NCI-H2171 treated with DMSO at 0.1 percent for 48 hours (cell line): ENCODE data around the gene IDE.
"Not testable (repeated sequence)": the region's sequence is repeated elsewhere in the genome, so short reads cannot be mapped to it uniquely, and the experiment has no call there.

Experiments
- DNase-seq: peaks from one replicate; lab custom pipeline; 2025; lab: John Stamatoyannopoulos, UW

Gene IDE

GRCh38 chr10:92490387-92490786 is 83.5 kb downstream of the IDE start:
- no peak for DNase-seq

DNA sequence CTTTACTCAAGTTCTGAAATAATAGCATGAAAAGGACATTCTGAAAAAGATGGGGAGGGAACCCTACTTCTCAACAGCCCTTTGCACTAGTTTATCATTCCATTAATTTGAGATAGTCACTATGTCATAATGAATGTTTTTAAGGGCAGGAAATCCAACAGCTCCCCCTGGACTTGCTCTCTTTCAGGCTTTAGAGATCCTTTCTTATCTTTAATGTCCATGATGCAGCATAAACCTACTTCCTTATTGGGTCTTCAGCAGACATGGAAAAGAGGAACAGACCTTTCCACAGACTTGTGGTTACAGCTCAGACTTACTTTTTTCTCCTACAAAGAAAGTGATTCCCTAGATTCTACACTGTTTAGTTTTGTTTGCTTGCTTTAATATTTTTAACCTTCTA is 87.3 kb downstream of the IDE start:
- no peak for DNase-seq

- no peak for DNase-seq
Observed at GRCh38 chr10:92483539-92483938, 90.4 kb downstream of the IDE start.

DNA sequence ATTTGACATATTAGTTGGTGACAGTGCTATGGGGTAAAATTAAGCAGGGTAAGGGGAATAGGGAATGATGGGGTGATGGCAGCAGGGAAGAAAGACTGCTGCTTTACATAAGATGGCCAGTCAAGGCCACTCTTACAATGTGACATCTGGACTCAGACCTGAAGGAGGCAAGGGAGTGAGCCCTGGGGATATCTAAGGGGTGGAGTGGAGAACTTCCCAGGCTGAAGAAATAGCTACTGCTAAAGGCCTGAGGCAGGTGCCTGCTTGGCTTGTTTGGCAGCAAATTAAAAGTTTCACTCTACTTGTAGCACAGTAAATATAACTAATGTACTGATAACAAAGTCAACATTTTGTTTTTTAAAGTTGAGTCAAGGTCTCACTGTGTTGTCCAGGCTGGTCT is 93.5 kb downstream of the IDE start:
- no peak for DNase-seq

DNA sequence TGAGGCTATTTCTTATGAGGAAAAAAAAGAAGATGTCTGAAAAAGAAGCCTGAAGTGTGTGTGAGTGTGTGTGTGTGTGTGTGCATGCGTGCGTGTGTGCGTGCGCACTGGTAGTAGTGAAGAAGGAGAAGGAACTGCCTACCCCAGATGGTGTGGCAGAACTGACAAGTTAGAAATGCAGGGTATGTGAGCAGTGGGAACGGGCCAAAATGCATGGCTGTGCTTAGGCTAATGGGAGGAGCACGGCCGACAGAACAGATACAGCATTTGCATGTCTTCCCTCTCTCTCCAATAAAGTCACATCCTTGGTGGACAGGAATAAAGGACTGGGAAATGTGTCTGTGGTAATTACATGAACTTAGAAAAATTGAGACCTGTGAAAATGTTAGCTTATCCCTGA is 94.3 kb downstream of the IDE start:
- DNase-seq, result no peak

- DNase-seq, result no peak
Observed at GRCh38 chr10:92478536-92478935, 95.4 kb downstream of the IDE start.

GRCh38 chr10:92475357-92475868 is 98.5 kb downstream of the IDE start:
- no peak for DNase-seq

DNA sequence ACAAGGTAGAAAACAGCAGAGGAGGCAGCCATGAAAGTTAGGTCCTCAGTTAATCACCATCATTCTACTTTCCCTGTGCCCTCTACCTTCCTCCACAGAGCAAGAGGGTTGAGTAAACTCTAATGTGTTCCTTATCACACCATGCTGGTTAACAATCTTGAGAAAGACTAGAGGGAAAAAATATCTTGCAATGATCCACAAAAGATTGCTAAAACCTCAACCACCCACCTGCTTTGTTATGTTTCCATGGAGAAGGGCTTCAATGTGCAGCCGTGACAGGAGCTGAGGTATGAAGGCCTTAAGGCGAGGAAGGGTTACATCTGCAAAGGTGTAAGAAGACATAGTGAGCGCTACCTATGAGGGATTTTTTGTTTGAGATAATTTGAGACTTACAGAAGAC is 103.9 kb downstream of the IDE start:
- DNase-seq, result no peak

- no peak for DNase-seq
Observed at GRCh38 chr10:92464364-92464763, 109.5 kb downstream of the IDE start.

DNA sequence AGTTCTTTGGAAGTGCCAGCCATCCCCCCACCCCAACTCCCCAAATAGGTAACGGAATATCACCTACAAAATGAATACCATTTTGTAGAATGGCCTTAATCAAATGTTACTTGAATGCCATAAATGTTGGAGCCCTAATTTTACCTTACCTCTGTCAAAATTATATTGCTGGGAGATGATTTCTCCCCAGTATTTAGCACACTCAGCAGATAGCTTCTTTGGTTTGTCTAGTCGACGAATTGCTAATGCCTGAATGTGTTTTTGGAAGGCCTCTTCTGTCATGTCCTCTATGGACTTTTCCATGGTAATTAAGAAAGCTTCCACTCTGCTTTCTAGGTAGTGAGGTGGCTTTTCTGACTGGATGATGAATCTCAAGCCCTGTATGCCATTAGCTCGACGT is 110.3 kb downstream of the IDE start:
- DNase-seq, result no peak

DNA sequence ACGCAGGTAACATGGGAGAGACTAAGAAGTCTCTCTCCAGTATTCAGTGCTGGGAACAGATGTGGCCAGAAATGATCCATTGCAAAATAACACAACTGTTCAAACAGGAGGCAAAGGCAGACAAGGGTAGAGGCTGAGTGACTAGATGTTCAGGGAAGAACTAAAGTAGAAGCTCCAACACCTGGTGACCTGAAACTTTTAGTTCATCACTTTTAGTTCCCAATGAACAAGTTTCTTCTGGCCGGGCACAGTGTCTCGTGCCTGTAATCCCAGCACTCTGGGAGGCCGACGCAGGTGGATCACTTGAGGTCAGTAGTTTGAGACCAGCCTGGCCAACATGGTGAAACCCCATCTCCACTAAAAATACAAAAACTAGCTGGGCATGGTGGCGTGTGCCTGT is 118.9 kb downstream of the IDE start:
- not testable (repeated sequence) for DNase-seq

- no peak for DNase-seq
Observed at GRCh38 chr10:92452313-92452712, 121.6 kb downstream of the IDE start.

- DNase-seq, result no peak
Observed at GRCh38 chr10:92451431-92451830, 122.5 kb downstream of the IDE start.

DNA sequence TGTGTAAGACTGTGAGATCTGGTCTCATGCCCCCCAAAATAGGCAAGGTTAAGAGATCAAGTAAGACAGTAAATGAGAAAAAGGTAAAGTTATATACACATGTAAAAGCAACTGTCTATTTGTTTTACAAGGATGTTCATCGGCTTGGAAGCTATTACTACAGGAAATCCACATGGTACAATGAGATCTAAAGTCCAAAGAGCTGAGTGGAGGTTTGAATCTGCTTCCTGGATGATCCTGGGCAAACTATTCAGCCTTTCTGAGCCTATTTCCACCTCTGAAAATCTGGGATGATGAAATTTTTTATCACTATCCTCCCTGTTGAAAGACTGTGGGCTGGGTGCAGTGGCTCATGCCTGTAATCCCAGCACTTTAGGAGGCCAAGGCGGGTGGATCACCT is 123.0 kb downstream of the IDE start:
- DNase-seq, result no peak

DNA sequence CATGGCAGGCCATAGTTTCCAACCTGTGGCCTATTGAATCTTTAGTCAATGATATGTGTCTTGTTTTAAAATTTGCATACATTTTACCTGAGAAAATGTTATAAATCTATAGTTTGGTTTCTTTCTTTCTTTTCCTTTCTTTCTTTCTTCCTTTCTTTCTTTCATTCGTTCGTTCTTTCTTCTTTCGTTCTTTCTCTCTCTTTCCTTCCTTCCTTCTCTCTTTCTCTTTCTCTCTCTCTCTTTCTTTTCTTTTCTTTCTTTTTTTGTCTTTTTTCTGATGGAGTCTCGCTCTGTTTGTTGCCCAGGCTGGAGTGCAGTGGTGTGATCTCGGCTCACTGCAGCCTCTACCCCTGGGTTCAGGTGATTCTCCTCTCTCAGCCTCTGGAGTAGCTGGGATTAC is 133.3 kb downstream of the IDE start:
- DNase-seq, result no peak

DNA sequence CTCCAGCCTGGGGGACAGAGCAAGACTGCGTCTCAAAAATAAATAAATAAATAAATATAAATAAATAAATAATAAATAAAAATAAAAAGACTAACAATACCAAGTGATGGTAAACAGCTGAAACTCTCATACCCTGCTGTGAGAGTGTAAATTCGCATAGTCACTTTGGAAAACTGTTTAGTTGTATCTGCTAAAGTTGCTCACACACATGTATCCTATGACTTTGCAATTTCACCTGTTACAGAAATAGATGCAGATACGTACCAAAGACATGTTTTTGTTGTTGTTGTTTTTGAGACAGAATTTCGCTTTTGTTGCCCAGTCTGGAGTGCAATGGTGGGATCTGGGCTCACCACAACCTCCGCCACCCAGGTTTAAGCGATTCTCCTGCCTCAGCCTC is 135.7 kb downstream of the IDE start:
- DNase-seq, result no peak

- DNase-seq, result no peak
Observed at GRCh38 chr10:92436611-92437010, 137.3 kb downstream of the IDE start.

GRCh38 chr10:92436065-92436464 is 137.8 kb downstream of the IDE start:
- not testable (repeated sequence) for DNase-seq

DNA sequence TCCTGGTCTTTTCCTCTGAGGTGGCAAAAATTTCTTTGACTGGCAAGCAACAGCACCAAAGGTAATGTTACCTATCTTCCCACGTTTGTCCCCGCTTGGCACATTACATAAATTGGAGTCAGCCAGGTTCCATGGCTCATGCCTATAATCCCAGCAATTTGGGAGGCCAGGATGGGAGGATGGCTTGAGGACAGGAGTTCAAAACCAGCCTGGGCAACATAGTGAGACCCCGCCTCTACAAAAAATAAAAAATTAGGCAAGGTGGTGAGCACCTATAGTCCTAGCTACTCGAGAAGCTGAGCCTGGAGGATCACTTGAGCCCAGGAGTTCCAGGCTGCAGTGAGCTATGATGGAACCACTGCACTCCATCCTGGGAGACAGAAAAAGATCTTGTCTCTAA is 139.5 kb downstream of the IDE start:
- DNase-seq, result no peak

DNA sequence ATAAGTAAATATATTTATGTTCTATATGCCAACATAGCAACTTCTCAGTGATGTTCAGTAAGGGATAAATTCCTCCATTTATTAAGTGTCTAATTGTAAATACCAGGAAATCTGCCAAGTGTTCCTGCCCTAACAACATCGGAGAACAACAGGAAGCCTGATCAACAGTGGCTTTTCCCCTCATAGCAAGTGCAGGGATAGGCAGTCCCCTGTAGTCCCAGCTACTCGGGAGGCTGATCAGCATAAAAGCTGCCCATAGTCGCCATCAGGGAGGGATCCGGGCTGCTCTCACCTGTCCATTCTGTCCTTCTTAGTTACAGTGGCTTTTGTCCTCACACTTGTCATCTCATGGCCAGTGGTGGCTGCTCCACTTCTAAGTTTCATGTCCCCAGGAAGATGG is 141.3 kb downstream of the IDE start:
- no peak for DNase-seq

GRCh38 chr10:92430103-92430502 is 143.8 kb downstream of the IDE start:
- DNase-seq, result no peak

GRCh38 chr10:92421550-92421949 is 152.3 kb downstream of the IDE start:
- DNase-seq, result no peak

DNA sequence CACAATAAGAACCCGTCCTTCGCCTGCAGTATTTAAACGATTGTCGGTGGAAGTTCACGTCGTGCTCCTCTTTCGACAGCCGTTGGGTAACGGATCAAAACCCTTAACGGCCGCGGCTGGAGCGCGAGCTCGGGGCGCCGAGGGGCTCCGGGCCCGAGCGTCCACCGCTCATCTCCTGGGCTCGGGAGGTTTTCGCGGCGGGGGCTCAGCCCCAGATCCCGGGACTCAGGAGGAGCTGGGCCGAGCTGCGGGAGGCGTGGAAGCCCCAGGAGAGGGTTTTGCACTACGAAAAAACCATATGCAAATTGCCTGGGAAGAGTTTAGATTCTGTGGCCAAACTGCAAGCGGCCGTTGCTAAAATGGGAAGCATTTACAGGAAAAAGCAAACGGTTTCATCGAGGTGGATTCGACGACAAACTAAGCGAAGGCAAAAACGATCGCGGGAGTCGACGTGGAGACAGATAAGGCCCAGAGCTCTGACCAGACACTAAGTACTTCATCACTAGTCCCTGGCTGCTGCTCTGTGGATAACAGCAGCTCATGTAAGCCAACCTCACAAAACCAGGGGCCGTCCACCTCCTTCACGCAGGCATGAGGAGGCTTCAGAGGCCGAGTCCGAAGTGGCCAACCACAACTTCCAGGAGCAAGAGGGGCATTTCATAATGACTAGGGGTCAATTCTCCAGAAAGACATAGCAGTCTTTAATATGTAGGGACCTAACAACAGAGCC is 153.2 kb downstream of the IDE start:
- no peak for DNase-seq
